OCI-LY7 (cell line): ENCODE data around the gene APOE.

Source experiments
- EZH2phosphoT487 ChIP-seq: fragments of 200-600 bp; sonication (generic); IDR thresholded peaks from 2 replicates; pipeline ENCODE4 v1.6.1; 2018; ENCODE audit warnings: low read depth, borderline replicate concordance, mild to moderate bottlenecking, mixed run types, antibody characterized with exemption, low read length, moderate library complexity, mixed read lengths
- TF ChIP-seq, protein P1 (sequence below): fragments of 200-600 bp; sonication (generic); conservative IDR thresholded peaks from 2 replicates; pipeline ENCODE4 v1.5.1; 2014; ENCODE audit warnings: mild to moderate bottlenecking, antibody characterized with exemption, low read length, moderate library complexity, mixed read lengths

DNA sequence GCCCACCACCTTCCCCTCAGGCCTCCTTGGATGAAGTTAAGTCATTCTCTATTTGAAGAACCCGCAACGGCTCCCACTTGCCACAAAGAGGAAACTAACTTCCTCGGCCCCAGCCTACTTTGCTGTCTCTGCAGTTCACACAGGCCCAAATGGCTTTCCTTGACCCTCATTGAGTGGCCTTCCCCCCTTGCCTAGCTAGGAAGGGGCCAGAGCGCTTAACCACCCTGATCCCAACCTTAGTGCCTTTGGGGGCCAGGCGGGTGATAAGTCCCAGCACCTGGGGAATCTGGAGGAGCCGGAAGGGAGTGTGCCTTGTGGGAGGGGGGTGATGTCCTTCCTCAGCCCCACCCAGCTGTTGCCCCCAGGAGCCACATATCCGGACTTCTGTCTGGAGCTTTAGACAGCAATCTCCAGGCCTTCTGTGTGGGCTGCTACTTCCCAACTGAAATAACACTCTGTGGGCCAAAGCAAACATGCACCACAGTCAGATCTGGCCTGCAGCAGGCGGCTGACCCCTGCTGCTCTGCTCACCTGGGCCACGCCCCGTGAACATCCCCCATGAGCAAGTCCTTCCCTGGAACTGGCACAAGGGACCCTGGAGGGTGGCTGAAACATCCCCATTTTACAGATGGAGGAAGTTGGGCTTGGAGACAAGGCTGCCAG, 49.0 kb upstream of the APOE start:
- TF ChIP-seq, protein P1, sequence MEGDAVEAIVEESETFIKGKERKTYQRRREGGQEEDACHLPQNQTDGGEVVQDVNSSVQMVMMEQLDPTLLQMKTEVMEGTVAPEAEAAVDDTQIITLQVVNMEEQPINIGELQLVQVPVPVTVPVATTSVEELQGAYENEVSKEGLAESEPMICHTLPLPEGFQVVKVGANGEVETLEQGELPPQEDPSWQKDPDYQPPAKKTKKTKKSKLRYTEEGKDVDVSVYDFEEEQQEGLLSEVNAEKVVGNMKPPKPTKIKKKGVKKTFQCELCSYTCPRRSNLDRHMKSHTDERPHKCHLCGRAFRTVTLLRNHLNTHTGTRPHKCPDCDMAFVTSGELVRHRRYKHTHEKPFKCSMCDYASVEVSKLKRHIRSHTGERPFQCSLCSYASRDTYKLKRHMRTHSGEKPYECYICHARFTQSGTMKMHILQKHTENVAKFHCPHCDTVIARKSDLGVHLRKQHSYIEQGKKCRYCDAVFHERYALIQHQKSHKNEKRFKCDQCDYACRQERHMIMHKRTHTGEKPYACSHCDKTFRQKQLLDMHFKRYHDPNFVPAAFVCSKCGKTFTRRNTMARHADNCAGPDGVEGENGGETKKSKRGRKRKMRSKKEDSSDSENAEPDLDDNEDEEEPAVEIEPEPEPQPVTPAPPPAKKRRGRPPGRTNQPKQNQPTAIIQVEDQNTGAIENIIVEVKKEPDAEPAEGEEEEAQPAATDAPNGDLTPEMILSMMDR: no peak
- TF ChIP-seq EZH2phosphoT487: no peak
